Measurements from ENCODE around the gene PKLR.
A peak's percentile ranks its signal among the peaks of the same experiment; 100 is the strongest.

The PKLR gene

DNA sequence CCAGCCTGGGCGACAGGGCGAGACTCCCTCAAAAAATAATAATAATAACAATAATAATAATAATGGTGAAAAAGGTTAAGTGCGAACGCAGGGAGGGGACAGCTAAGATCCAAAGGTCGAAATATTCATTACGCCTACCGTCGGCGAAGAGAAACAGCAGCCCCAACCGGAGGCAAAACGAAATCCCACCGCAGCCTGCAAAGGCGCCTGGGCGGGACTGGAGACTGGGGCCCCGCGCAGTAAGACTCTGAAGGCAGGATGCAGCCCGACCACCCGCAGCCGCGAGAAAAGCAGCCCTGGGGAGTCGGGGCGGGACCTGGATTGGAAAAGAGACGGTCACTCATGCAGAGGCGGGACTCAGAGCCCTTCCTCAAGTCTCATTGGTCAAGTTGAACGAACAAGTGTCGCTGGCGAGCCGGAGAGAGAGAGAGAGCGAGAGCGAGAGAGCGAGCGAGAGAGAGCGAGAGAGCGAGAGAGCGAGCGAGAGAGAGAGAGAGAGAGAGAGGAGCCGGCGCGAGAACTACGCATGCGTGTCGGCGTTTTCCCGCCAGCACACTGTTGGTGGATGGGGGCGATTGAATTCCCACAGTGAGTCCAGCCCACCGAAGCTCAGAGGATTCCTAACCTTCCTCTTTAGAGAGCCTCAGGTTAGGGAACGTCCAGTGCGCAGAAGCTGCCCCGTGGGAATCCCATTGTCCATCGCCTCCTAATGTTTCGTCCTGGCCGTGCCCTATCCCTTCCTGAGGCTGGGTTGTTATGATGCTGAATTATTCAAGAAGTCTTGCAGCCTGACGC is 56.7 kb downstream of the PKLR start:
- no peak for TF ChIP-seq JUND (IDR thresholded peaks at IDR 0.05; ENCODE audit: low read depth)
- in situ Hi-C loops (cut with HindIII; ENCODE audit: low pct_unique_long_range_greater_than_20kb, low sequenced_read_pairs), result no loop called here

DNA sequence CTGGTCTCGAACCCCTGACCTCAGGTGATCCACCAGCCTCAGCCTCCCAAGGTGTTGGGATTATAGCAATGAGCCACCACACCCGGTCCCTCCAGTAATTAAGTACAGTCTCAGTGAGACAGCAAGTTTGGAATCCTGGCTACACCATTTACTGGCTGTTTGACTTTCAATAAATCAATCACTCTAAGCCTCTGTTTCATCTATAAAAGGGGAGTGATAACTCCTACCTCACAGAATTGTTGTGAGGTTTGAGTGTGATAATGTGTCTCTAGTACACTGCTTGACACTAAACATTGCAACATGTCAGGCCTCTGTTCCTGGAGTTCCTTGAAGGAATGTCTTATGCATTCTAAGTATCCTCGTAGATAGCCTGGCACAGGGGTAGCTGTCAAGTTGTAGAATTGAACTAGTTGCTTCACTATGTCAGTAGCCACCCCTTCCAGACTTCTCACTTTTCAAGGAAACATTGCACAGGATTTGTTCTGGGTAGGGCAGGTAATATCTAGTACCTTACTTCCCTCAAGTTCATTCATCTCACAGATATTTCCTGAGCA is 58.4 kb downstream of the PKLR start:
- DNase-seq (ENCODE audit: low read depth in 1 of 2, low spot score in 1 of 2), result no peak
- in situ Hi-C loops (cut with HindIII; ENCODE audit: low pct_unique_long_range_greater_than_20kb, low sequenced_read_pairs), result no loop called here
- TF ChIP-seq JUND (IDR thresholded peaks at IDR 0.05; ENCODE audit: low read depth), result no peak

More for the DNA sequence above, 56.7 kb downstream of the PKLR start:
- DNase-seq (ENCODE audit: low read depth in 1 of 2, low spot score in 1 of 2), result peak; percentile 96 to 100

DNA sequence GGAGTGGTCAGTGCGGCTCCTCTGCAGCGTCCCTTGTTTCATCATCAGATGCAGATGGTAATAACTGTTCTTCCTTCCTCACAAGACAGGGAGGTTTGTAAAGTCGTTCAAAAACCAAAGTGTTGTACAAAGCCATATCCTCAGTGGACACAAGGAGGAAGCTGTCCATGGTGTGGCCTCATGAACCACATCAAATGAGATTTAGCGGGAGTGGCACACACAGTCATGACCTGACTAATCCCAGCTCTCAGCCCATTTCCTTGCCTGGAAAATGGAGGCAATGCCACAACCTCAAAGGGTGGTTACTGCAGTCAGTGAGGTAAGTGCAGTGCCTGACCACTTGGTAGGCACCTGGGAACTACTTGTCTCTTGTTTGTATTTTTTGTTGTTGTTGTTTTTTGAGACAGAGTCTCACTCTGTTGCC is 59.4 kb downstream of the PKLR start:
- no peak for TF ChIP-seq JUND (IDR thresholded peaks at IDR 0.05; ENCODE audit: low read depth)
- DNase-seq (ENCODE audit: low read depth in 1 of 2, low spot score in 1 of 2), result no peak
- in situ Hi-C loops (cut with HindIII; ENCODE audit: low pct_unique_long_range_greater_than_20kb, low sequenced_read_pairs), result no loop called here

DNA sequence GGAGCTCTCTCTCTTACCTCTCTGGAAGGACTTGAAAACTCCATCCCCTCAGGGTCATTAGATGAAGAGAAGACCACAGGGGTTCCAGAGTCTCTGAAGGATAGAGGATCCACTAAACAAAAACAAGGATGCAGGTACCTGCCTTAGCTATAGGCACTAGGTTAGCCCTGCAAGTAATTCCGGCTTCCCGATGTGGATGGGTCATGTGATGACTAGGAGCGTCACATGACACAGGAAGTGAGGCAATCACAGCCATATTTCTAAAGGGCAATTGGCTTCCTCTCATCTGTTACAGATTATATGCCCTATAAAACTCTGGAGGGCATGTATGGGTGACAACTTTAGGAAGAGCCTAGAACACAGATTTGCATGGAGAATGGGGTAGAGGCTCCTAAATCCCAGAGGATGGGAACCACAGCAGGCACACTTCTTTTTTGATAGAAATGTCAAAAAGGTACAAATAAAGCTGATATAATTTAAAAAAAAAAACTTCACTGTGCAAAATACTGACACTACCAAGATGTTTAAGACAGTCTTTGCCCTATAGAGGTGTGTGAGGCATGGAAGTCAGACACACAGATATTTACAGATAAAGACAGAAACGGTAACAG is 60.1 kb downstream of the PKLR start:
- in situ Hi-C loops (cut with HindIII; ENCODE audit: low pct_unique_long_range_greater_than_20kb, low sequenced_read_pairs), result no loop called here
- 0 out of 2 replicates have a peak, but pooled peaks have one; percentile 14 for TF ChIP-seq JUND (IDR thresholded peaks at IDR 0.05; ENCODE audit: low read depth)
- peak; percentile 80 to 92 for DNase-seq (ENCODE audit: low read depth in 1 of 2, low spot score in 1 of 2)
